ENCODE data around the gene GALNT10. TPM values are rescaled to one million over a fixed set of nuclear protein-coding genes. Genes with fewer than 3 reads are reported as not detected.

The GALNT10 gene
- total RNA-seq, 4 donors from 2014 or later, result 5.6 to 22.9 (median 14.4) TPM

GRCh38 chr5:154228696-154229095 lies 38.2 kb downstream of the GALNT10 start:
- Histone ChIP-seq H3K4me3 (no peak overlapping the region), H3K4me1 (no peaks in the 10 kb centered on the region), H3K9me3 (no peaks in the 10 kb centered on the region), H3K27me3 (no peaks in the 10 kb centered on the region), H3K36me3 (no peaks in the 10 kb centered on the region), H3K27ac (no peak overlapping the region)
- intact Hi-C loops (cut with DNase I; ENCODE audit: low total_unique reads), result no loop called here
- no peak for TF ChIP-seq POLR2A (IDR thresholded peaks at IDR 0.05)
- TF ChIP-seq CTCF (IDR thresholded peaks at IDR 0.05), result no peak
- DNase-seq, result no peak

- Histone ChIP-seq H3K9me3 (no peaks in the 10 kb centered on the region), H3K27me3 (no peaks in the 10 kb centered on the region), H3K36me3 (no peaks in the 10 kb centered on the region), H3K4me3 (no peak overlapping the region), H3K27ac (no peak overlapping the region), H3K4me1 (no peaks in the 10 kb centered on the region)
- intact Hi-C loops (cut with DNase I; ENCODE audit: low total_unique reads), result no loop called here
- TF ChIP-seq CTCF (IDR thresholded peaks at IDR 0.05) (no peak), POLR2A (IDR thresholded peaks at IDR 0.05) (no peak)
- DNase-seq, result no peak
These were observed 40.0 kb downstream of the GALNT10 start for GRCh38 chr5:154230526-154230925.

- H3K27me3 ChIP-seq, result no peaks in the 10 kb centered on the region
- TF ChIP-seq POLR2A (IDR thresholded peaks at IDR 0.05), result no peak
- TF ChIP-seq CTCF (IDR thresholded peaks at IDR 0.05), result no peak
- H3K9me3 ChIP-seq, result no peaks in the 10 kb centered on the region
- no peaks in the 10 kb centered on the region for H3K36me3 ChIP-seq
- H3K4me3 ChIP-seq, result no peak overlapping the region
- intact Hi-C loops (cut with DNase I; ENCODE audit: low total_unique reads), result no loop called here
- no peak for DNase-seq
- no peak overlapping the region for H3K27ac ChIP-seq
- H3K4me1 ChIP-seq, result no peaks in the 10 kb centered on the region
These were observed 44.0 kb downstream of the GALNT10 start for GRCh38 chr5:154234551-154234950.

- H3K36me3 ChIP-seq, result no peaks in the 10 kb centered on the region
- no peaks in the 10 kb centered on the region for H3K9me3 ChIP-seq
- no peak for TF ChIP-seq POLR2A (IDR thresholded peaks at IDR 0.05)
- TF ChIP-seq CTCF (IDR thresholded peaks at IDR 0.05), result no peak
- H3K4me3 ChIP-seq, result no peak overlapping the region
- intact Hi-C loops (cut with DNase I; ENCODE audit: low total_unique reads), result no loop called here
- no peaks in the 10 kb centered on the region for H3K27me3 ChIP-seq
- H3K4me1 ChIP-seq, result no peaks in the 10 kb centered on the region
- no peak for DNase-seq
- H3K27ac ChIP-seq, result no peak overlapping the region
These were observed 45.5 kb downstream of the GALNT10 start for GRCh38 chr5:154236011-154236410.

- Histone ChIP-seq H3K9me3 (no peaks in the 10 kb centered on the region), H3K36me3 (no peaks in the 10 kb centered on the region), H3K27ac (no peak overlapping the region), H3K4me3 (no peak overlapping the region), H3K4me1 (no peaks in the 10 kb centered on the region), H3K27me3 (no peaks in the 10 kb centered on the region)
- intact Hi-C loops (cut with DNase I; ENCODE audit: low total_unique reads), result no loop called here
- DNase-seq, result no peak
- no peak for TF ChIP-seq POLR2A (IDR thresholded peaks at IDR 0.05)
- TF ChIP-seq CTCF (IDR thresholded peaks at IDR 0.05), result no peak
These were observed 46.2 kb downstream of the GALNT10 start for GRCh38 chr5:154236536-154237375.

Measured in uterus (tissue), 4 donors.